Activated effector memory CD4-positive, alpha-beta T cell treated with Interleukin-2 at 50 U/mL for 16 hours (primary cell): ENCODE results near the gene MTG2.

ENCODE experiments used
- DNase-seq: peaks from one replicate; pipeline ENCODE4 v3.0.0-alpha.2; 2020

The MTG2 gene, protein sequence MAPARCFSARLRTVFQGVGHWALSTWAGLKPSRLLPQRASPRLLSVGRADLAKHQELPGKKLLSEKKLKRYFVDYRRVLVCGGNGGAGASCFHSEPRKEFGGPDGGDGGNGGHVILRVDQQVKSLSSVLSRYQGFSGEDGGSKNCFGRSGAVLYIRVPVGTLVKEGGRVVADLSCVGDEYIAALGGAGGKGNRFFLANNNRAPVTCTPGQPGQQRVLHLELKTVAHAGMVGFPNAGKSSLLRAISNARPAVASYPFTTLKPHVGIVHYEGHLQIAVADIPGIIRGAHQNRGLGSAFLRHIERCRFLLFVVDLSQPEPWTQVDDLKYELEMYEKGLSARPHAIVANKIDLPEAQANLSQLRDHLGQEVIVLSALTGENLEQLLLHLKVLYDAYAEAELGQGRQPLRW

DNA sequence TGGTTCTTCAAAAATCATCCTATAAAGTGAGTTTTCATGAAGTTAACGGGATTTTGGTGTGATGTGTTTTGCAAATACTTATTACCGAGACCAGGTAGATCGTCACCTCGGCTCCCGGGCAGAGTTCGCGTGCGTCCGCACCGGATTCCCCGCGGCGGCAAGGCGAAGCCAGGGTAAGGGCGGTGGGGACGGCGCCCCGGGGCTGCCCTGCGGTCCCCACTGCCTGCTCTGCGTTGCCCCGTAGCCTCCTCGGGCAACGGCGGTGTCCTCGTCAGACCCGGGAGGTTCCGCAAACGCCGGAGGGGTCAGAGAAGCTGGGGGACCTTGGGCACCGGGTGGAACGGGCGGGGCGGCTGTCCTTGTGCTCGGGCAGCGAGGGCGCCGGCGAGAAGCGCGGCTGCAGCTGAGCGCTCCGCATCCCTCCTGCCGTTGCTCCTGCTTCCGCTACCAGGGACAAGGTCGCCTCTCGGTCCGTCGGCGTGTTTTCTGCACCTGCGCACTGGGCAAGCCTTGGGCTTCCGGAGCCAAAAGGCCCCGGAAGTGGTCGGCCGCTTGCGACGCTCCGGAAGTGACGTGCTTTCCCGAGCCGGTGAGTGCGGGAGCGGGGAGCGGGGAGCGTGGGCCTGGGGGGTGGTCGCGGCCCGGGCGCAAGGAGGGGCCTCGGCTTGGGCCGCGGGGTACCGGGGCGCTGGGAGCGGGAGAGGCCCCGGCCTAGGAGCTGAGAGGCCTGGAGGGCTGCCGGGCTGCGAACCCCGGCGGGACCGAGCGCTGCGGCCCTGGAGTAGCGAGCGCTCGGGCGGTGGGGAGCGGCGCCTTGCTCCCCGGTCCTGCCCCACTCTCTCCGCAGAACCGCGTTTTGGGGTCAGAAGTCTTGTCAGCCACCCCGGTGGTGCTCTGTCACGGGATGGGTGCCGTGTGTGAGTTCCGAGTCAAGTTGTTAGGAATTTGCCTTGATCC is at the start of gene MTG2:
Gene MTG2 (plus strand): TSS at position 560 of the 957 bp plus-strand sequence. CDS start 10,393 bp downstream, outside the sequence.
- peak; percentile 89 for DNase-seq

DNA sequence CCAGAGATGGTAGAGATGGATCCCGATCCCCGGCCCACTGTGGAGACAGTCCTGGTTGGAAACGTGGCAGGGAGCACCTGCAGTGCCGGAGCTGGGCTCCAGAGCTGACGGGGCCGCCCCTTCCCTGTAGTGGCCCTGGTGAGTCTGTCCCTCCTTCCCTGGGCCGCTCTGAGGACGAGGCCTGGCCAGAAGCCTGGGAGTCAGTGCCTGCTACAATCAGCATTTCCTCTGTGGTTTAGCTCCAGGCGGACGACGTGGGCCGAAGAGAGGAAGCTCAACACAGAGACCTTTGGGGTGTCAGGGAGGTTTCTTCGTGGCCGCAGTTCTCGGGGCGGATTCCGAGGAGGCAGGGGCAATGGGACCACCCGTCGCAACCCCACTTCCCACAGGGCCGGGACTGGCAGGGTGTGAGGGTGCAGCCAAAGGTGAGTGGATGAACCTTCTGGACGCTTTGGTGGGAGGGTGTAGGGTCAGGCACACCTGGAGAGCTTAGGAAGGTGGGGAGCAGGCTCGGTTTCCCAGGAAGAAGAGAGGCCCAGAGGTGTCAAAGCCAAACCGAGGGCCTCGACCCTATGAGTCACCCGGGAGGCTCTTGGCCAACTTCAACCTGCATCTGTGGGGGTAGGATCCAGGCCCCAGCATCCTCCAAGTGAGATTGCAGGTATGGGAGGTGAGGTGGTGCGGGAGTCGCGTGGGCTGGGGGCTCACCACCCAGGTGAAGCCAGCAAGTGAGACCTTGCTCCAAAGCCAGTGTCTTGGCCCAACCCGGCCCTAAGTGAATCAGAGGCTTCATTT is 49.6 kb upstream of the MTG2 start:
- DNase-seq: no peak

DNA sequence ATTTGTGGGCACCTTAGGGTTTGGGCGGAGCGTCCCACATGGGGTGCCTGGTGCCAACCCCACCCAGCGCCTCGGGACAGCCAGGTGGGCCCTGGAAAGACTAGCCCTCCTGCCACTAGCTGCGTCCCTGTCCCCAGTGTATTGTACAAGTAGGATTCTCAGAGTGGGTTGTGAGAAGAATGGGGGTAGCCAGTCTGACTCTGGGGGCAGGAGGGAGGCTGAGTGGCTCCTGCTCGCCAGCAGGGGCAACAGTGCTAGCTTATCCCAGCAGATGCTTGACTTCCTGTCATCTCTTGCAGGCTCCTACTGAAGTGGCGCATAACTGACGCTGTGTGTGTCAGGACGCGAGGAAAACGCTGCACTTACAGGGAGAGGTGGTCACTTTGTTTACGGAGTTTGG is 49.0 kb upstream of the MTG2 start:
- DNase-seq: no peak

DNA sequence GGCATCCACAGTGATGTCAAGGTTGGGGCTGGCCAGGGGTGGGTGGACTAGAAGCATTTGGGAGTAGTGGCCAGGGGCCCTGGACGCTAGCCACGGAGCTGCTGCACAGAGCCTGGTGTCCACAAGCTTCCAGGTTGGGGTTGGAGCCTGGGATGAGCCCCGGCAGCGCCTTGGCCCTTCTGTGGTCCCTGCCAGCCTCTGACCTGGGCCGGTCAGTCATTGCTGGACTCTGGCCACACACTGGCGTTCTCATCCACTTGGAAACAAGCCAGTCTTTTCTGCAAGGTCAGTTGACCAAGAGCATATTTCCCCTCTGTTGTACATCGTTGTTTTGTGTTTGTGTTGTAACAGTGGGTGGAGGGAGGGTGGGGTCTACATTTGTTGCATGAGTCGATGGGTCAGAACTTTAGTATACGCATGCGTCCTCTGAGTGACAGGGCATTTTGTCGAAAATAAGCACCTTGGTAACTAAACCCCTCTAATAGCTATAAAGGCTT is 48.0 kb upstream of the MTG2 start:
- no peak for DNase-seq

DNA sequence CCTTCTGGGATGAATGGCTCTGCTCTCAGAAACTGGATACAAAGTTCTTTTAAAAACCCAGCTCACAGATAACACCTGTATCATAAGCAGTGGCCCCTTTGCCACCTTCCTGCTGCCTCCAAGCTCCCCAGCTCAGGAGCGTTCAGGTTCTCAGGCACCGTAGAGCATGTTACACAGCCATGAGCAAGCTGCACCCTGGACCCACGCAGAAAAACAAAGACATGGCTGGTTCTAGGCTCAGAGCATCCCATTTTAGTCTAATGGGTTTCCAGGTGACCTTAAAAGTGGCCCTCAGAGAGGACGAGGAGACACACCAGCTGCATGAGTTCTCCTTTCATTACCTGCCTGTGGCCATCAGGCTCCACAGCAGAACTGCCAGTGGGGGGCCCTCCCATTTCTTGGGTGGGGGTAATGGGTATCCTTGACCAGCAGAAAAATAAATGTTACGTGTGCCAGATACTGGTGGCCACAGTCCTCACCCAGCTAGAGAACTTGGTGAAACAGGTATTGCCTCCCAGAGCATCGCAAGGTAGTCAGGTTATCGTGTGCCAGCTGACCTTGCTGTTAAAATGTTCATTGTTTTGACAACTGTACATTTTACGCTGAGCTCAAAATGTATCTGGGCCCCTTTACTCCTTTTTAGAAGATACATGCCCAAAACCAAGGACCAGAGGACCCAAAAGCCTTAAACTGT is 47.1 kb upstream of the MTG2 start:
- no peak for DNase-seq

DNA sequence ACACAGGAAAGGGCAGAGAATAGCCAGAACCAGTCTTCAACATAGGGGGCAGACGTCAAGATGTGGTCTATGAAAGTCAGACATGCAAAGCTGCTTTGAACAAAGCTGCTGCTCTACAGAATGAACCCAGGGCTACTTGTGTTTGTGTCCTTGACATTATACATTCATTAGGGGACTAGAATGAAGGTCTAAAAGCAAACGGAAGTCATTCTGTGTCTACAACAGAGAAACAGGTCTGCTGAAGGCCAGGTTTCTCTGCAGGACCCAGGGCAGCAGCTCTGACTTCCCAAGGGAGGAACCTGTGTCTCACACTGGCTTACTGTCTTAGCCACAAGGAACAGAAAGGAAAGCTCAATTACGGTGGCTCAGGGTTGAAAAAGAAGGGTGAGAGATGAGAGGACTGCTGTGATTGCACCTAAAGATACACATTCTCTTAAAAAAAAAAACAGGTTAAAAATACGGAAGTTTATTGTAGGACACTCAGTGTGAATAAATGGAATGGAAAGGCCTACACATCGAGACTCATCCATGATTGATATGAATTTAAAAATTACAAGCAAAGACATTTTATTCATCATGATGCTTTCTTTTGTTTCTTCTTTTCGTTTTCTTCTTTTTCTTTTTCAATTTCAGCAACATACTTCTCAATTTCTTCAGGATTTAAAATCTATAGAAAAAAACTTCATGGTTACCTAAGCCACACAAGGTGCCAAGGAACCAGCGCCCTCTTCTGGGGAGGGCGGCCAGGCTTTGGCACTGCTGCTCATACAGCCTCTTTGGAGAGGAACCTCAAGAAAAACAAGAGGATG is 46.3 kb upstream of the MTG2 start:
- DNase-seq: peak; percentile 60

DNA sequence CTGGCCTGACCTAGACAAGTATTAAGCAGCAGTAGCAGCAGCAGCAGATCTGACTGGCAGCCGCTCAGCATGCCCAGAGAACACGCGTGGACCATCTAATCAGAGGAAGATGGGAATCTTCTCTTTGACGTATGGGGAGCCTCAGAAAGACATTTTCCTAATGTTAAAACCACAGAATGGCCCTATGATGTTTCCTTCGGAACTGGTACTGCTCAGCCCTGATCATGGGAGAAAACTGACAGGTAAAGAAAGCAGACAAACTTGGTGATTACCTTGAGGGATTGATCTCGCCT is 45.8 kb upstream of the MTG2 start:
- no peak for DNase-seq

DNA sequence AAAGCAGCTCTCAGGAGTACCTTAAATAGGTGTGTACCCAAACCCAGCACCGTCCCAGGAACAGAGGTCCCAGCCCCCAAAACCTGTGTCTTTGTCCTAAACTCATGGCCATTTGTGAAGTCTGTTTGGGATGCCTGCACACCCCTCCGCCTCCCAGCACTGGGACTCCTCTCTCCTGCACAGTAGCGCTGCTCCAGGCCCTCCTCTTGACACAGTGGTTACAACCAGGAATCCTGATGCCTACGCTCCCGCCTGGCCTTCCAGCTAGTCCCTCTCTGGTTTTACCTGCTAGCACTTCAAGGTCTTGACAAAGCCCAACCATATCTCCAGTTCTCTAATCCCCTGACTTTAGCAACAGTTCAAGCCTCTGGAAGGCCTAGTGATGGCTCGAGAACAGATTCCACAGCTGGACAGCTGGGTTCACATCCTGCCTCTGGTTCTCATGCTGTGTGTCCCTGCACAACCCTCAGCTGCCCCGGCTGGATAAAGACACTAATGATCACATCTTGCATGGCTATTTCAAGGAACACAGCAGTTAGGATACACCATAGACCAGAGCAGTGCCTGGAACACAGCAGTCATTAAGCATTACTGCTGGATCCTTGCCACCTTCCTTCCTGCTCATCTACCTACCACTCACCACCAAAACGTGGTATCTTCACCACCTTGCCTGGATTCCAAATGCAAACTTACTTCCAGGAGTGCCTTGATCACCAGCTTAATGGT is 45.2 kb upstream of the MTG2 start:
- DNase-seq: no peak

DNA sequence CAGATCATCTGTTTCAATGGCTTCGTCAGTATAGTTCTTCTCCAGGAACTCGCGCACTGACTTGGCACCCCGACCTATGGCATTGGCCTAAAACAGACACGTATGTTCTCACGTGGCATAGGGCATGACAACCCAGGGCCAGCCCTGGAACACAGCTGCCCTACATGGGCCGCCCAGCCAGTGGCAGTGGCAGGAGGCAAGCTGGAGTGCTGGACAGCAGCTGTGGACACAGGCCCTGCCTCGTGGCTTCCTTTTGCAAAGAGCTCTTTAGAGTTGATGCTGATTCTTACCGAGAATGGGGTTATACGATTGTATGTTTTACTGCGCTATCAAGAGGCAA is 44.7 kb upstream of the MTG2 start:
- DNase-seq: no peak

DNA sequence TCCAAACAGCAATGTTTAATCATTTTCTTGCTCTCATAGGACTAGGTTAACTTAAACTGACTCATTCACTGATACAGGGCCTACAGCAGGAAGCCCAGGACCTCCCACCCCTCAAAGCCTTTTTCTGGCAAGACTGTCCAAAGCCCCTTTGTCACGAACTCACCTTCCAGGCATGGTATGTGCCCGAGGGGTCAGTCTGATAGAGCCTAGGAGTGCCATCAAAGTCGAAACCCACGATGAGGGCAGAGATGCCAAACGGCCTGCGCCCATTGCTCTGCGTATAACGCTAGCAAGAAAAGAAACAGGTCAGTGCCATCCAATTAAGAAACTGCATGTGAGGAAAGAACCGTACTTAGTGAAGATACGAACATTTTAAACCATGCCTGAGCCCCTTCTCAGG is 43.9 kb upstream of the MTG2 start:
- no peak for DNase-seq

DNA sequence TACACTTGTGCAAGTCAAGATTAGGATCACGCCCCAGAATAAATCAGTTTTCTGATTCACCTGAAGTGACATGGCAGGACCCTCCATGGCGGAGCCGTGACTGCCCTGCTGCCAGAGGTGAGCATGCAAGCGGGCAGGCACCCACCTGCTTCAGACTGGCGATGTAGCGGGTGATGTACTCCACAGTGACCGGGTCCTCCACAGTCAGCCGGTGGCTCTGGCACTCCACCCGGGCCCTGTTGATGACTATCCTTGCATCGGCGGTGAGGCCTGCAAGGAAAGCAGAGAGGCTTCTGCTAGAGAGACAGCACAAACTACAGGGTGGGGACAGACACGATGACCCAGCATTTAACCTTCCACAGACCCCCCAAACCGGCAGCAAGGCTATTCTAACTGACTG is 43.2 kb upstream of the MTG2 start:
- DNase-seq: no peak

DNA sequence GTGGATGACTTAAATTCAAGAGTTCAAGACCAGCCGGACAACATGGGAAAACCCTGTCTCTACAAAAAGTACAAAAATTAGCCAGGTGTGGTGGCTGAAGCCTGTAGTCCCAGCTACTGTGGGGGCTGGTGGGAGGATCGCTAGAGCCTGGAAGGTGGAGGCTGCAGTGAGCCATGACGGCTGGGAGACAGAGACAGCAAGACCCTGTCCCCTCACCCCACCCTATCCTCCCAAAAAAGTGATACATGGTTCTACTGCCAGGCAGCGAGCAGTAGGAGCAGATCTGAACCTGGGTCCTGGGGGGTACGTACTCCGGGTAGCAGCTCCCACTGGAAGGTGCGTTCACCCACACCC is 41.8 kb upstream of the MTG2 start:
- no peak for DNase-seq

DNA sequence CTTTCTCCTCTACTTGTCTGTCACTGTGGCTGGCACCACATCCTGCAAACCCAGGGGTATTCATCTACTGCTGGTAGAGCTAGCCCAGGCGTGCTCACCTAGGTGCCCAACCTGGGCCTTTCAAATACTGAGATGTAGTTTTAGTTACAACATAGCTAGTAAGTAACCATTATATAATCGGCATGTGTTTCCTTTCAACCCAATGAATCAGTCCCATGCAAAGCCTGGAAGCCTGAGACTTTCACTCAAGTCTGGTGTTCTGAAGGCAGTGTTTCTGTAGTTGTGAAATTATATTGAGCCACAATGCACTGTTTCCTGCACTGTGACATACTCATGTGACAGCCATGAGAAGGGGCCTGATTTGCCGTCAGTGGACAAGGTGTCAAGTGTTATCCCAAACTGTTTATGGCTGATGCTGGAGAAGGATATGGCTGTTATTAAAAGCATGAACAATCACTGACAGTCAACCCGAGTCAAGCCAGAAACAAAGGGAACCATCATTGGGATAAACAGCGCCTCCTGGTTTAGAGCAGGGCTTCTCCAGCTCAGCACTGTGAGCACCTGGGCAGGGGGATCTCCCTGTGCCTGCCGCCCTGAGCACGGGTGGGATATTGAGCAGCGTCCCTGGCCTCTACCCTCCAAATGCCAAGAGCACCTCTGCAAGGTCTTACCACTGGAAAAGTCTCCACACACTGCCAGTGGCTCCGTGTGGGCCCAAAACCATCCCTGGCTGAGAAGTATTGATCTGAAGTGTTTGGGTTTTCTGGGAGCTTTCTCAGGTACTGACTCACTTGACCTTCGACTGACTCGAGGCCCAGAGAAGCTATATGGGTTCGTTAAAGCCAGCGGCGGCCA is 41.2 kb upstream of the MTG2 start:
- DNase-seq: no peak

DNA sequence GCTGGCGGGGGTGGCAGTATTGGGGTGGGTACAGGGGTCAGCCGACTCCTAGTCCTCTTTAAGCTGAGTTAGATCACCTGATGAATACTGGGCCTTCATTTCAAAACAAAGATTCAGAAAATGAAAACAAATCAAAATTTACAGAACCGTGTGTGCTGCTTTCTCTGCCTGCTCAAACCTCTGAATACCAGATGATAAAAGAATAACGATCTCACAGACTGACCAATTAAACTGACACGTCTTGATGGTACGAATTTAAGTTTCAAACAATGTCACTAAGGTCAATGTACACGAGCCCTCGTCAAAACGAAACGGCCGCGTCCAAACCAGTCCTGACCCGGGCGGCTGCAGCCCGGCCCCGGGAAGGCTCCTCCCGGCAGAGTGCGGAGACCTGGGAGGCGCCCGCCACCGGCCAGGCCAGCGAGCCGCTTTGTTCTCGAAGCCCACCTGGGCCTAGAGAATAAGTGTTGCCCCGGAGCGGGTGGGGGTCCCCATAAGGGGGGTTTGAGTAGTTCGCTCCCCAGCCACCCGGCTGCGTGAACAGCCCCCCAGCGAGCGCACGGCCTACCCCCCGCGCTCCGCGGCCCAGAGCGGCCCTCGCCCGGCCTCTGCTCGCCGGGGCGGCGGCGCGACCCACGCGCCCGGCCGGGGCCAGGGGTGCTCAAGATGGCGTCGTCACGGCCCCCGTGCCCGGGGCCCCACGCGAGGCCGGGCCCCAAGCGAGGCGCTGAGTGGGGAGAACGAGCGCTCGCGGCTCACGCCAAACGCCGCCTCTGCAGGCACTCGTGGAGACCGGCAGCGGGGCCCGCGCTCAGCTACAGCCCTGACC is 40.4 kb upstream of the MTG2 start:
- DNase-seq: peak; percentile 15

DNA sequence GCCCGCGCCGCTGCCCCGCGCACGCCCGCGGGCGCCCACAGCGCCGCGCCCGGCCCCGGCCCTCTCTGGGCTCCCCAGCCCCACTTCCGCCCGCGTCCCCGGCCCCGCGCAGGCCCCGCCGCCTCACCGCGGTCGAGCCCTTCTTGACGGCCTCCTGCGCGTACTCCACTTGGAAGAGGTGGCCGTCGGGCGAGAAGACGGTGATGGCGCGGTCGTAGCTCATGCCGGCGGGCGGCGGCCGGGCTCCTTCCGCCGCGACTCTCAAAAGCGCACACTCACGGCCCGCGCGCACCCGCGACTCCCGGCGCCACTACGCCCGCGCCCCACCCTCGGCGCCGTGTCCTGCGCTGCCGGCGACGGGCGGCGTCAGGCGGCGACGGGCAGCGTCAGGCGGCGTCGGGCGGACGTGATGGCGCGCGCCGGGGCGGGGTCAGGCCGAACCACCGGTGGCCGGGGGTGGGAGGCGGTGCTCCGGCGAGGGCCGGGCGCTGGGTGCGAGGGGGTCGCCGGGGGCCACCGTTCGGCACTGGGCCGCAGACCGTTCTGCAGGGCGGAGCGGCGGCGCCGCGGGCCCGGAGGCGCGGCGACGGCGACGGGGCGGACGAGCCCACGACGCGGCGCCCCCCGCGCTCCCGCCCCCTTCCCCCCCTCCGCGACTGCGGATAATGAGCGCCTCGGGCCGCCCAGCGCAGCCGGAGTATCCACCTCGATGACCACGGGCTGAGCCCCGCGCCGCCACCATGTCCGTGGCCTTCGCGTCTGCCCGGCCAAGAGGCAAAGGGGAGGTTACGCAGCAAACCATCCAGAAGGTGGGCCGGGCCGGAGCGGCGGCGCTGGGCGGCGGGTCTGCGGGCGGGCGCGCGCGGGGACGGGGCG is 39.5 kb upstream of the MTG2 start, which contains the start of the genes PSMA7 and SS18L1:
Gene PSMA7 (minus strand): TSS at position 314 of the 876 bp plus-strand sequence. CDS start 91 bp downstream, at position 223.
Gene SS18L1 (plus strand): TSS at position 689 of the 876 bp plus-strand sequence. CDS start 52 bp downstream, at position 741.
- DNase-seq: peak; percentile 80

DNA sequence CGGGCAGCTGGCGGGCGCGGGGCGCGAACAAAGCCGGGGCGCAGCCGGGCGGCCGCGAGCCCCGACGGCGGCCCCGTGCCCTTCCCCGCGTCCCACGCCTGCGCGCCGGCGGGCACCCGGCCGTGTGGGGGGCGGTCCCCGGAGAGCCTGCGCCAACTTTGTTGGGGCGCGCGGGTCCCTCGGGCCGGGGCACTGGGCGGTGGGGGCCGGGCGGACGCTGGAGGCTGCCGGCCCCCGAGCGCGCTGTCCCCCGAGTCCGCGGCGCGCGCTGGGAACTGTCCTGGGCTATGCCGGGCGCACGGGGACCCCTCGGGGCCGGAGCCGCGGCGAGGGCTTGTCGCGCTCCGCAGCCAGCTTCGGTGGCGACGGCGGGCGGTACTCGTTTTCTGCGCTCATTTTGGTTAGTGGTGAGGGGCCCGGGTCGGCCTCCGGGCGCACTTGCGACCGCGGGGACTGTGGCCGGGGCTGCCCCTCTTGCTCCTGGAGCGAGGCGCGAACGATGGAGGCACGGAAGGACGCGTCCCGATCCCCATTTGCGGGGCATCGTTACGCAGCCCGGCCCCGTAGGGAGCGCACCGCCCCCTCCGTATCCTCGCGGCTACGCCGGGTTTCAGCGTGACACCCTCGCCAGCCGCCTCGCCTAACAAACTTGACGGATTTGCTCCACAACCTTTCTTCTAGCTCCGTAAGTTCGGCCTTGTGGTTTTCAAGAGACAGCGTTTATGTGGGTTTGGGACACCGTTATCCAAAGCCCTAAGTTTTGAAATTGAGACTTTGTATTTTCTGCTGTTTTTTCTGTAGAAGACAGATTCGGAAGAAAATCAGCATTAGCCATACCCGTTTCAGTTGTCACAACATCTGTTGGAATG is 38.6 kb upstream of the MTG2 start:
- peak; percentile 25 for DNase-seq

DNA sequence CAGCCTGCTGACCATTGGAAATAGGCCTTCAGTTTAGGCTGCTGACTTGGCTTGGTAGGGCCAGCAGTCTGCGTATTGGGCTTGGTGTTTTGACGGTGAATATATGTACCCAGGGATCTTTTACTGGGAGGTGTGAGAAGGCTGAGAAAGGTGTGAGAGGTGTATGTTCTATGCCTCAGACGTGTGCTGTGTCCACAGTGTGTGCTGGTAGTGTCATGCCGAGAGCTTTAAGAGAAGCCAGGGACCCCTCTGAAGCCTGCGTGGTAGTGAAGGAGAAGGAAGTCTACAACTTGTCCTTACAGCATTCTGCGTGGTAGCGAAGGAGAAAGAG is 37.2 kb upstream of the MTG2 start:
- DNase-seq: no peak
